ENCODE measurements around the gene SSBP2. TPM values are rescaled to one million over a fixed set of nuclear protein-coding genes. Genes with fewer than 3 reads are reported as not detected.

Gene SSBP2
- polyA plus RNA-seq, 1 experiment, result 74.3 TPM

DNA sequence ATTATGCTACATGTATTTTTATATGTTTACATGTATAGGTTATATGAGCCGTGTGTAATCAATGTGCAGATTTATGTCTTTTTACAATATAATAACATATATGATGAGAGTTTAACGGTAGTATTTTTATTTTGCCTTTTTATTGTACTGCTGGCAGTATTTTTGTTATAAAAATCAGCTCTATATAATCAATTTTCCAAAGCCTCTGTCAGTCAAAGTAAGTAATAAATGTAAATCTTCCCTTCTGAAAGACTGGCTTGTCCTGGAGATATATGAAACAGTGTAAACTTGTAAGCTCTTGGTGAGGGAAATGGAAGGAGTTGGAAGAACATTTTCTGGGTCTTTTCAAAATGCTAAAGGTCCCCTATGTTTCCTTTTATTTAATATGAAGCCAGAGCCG is 173.8 kb downstream of the SSBP2 start:
- no peak overlapping the region for H3K27ac ChIP-seq (ENCODE audit: low read depth, low read length)
- no peak for DNase-seq (ENCODE audit: low read depth, low spot score)
- TF ChIP-seq, protein P1, sequence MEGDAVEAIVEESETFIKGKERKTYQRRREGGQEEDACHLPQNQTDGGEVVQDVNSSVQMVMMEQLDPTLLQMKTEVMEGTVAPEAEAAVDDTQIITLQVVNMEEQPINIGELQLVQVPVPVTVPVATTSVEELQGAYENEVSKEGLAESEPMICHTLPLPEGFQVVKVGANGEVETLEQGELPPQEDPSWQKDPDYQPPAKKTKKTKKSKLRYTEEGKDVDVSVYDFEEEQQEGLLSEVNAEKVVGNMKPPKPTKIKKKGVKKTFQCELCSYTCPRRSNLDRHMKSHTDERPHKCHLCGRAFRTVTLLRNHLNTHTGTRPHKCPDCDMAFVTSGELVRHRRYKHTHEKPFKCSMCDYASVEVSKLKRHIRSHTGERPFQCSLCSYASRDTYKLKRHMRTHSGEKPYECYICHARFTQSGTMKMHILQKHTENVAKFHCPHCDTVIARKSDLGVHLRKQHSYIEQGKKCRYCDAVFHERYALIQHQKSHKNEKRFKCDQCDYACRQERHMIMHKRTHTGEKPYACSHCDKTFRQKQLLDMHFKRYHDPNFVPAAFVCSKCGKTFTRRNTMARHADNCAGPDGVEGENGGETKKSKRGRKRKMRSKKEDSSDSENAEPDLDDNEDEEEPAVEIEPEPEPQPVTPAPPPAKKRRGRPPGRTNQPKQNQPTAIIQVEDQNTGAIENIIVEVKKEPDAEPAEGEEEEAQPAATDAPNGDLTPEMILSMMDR (IDR thresholded peaks at IDR 0.05; ENCODE audit: low read depth, low read length), result no peak
- POLR2A ChIA-PET, result no interaction called here
- H3K4me3 ChIP-seq (ENCODE audit: low read depth, low read length), result no peak overlapping the region
- H3K27me3 ChIP-seq (ENCODE audit: control insufficient read depth, insufficient read depth, low read length), result no peaks in the 10 kb centered on the region
- no peaks in the 10 kb centered on the region for H3K9me3 ChIP-seq (ENCODE audit: control insufficient read depth, insufficient read depth, low read length)
- CTCF ChIA-PET, result no interaction called here

DNA sequence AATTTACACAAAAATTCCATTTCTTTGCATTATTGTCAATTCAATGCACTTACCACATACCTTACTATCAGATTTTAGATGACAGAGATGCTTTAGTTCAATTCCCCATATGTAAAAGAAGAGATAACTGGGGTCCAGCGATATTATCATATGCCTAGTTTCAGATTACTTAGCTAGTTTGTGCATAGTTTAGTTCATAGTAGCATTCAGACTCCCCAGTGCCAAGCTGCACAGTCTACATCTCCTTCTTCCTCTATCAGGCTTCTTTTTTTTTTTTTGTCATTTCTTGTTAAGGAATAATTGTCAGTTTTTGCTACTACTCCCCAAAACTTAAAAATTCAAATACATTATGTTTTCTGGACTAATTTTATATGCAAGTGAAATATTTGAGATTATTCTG is 175.0 kb downstream of the SSBP2 start:
- ChIA-PET CTCF (no interaction called here), POLR2A (no interaction called here)
- Histone ChIP-seq H3K27ac (ENCODE audit: low read depth, low read length) (no peak overlapping the region), H3K4me3 (ENCODE audit: low read depth, low read length) (no peak overlapping the region), H3K27me3 (ENCODE audit: control insufficient read depth, insufficient read depth, low read length) (no peaks in the 10 kb centered on the region), H3K9me3 (ENCODE audit: control insufficient read depth, insufficient read depth, low read length) (no peaks in the 10 kb centered on the region)
- TF ChIP-seq, protein P1 (IDR thresholded peaks at IDR 0.05; ENCODE audit: low read depth, low read length), result no peak
- DNase-seq (ENCODE audit: low read depth, low spot score), result no peak

DNA sequence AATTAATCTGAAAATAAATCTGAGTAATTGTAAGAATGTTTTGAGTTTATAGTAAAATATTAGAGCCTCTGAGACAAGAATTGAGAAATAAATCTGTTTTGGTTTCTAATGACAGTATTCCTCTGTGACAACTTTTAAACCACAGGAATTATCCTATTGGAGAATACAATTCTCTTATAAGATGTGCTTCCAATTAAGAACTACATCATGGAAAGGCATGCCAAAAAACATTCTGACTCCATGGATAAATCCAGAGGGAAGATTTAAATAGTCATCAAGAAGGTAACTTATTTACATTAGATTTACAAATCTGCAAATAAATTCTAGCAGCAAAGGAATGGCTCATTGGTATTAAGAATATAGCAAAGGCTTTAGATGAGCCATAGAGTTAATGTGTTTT is 178.7 kb downstream of the SSBP2 start:
- Histone ChIP-seq H3K27me3 (ENCODE audit: control insufficient read depth, insufficient read depth, low read length) (no peaks in the 10 kb centered on the region), H3K9me3 (ENCODE audit: control insufficient read depth, insufficient read depth, low read length) (no peaks in the 10 kb centered on the region), H3K27ac (ENCODE audit: low read depth, low read length) (no peak overlapping the region), H3K4me3 (ENCODE audit: low read depth, low read length) (no peak overlapping the region)
- ChIA-PET POLR2A (no interaction called here), CTCF (no interaction called here)
- TF ChIP-seq, protein P1 (IDR thresholded peaks at IDR 0.05; ENCODE audit: low read depth, low read length), result no peak
- no peak for DNase-seq (ENCODE audit: low read depth, low spot score)

DNA sequence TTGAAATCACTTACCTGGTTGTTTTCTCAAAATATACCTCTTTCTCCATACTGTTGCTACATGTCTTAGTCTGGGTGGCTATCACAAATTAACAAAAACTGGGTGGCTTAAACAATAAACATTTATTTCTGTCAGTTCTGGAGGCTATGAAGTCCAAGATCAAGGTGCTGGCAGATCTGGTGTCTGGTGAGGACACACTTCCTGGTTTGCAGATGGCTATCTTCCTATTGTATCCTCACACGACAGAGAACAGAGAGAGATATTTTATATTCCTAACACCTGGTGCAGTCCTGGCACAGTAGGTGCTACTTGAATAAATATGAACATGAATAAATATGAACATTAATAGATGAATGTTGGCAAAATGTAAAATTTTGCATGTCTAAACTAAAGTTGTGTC is 192.7 kb downstream of the SSBP2 start:
- TF ChIP-seq, protein P1 (IDR thresholded peaks at IDR 0.05; ENCODE audit: low read depth, low read length), result no peak
- ChIA-PET CTCF (no interaction called here), POLR2A (no interaction called here)
- H3K9me3 ChIP-seq (ENCODE audit: control insufficient read depth, insufficient read depth, low read length), result no peaks in the 10 kb centered on the region
- no peak overlapping the region for H3K27ac ChIP-seq (ENCODE audit: low read depth, low read length)
- DNase-seq (ENCODE audit: low read depth, low spot score), result no peak
- no peak overlapping the region for H3K4me3 ChIP-seq (ENCODE audit: low read depth, low read length)
- no peaks in the 10 kb centered on the region for H3K27me3 ChIP-seq (ENCODE audit: control insufficient read depth, insufficient read depth, low read length)

DNA sequence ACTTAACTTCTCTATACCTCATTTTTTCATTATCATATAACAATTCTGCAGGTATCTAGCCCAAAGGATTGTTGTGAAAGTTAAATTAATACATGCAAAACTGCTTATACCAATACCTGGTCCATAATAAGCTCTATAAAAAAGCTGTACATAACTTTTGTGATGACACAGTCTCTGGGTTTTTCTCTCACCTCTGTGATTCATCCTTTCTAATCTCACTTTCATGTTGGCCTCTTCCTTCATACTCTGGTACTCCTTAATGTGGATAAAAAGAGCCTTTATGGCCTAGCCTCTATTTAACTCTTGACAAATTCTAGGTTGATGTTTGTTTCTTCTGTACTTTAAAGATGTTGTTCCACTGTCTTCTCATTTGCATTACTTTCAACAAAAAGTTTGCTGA is 194.1 kb downstream of the SSBP2 start:
- no peaks in the 10 kb centered on the region for H3K9me3 ChIP-seq (ENCODE audit: control insufficient read depth, insufficient read depth, low read length)
- H3K27me3 ChIP-seq (ENCODE audit: control insufficient read depth, insufficient read depth, low read length), result no peaks in the 10 kb centered on the region
- no peak for DNase-seq (ENCODE audit: low read depth, low spot score)
- TF ChIP-seq, protein P1 (IDR thresholded peaks at IDR 0.05; ENCODE audit: low read depth, low read length), result no peak
- H3K27ac ChIP-seq (ENCODE audit: low read depth, low read length), result no peak overlapping the region
- CTCF ChIA-PET, result no interaction called here
- POLR2A ChIA-PET, result no interaction called here
- no peak overlapping the region for H3K4me3 ChIP-seq (ENCODE audit: low read depth, low read length)
